ENCODE results near the gene PCDHGA1.

- TF ChIP-seq EZH2phosphoT487 (IDR thresholded peaks at IDR 0.05) (no peak), CTCF (IDR thresholded peaks at IDR 0.05) (no peak), EZH2 (IDR thresholded peaks at IDR 0.05) (no peak)
Observed at GRCh38 chr5:141522301-141522700, 192.0 kb downstream of the PCDHGA1 start.
